OCI-LY1 (cell line): ENCODE data around the gene CHMP1A.

ENCODE experiments used
- CTCF ChIP-seq: fragments of 200-600 bp; sonication (generic), shearing (Covaris generic); IDR thresholded peaks from 2 replicates; pipeline ENCODE4 v1.5.1; 2017; ENCODE audit warnings: mild to moderate bottlenecking, antibody characterized with exemption, low read length, moderate library complexity, mixed read lengths
- EZH2 ChIP-seq: fragments of 200-600 bp; sonication (generic), shearing (Covaris generic); IDR thresholded peaks from 2 replicates; pipeline ENCODE4 v1.8.0; 2017; ENCODE audit warnings: borderline replicate concordance, mixed run types, mild to moderate bottlenecking, antibody characterized with exemption, low read length, moderate library complexity, mixed read lengths

DNA sequence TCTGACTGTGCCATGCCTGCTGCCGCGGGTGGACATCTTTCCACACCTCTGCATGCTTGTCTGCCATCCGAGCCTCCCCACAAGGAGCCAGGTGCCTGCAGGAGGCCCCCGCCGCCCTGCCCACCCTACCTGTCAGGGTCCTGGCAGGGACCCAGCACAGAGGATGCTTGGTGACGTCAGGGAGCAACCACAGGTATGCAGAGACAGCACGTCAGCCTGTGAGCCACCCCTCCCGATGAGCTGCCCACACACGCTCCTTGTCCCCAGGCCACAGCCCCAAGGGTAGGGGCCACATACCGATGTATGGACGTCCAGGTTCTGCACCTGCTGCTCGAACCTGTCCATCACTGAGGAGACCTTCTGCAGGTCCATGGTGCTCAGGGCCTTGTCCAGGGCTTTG is 10.6 kb downstream of the CHMP1A start:
- TF ChIP-seq EZH2 (no peak), CTCF (no peak)
